ENCODE data around the gene DOCK1.

GRCh38 chr10:127406018-127406550 is 500.9 kb downstream of the DOCK1 start:
- TF ChIP-seq POLR2A (IDR thresholded peaks at IDR 0.05; ENCODE audit: extremely low read depth, insufficient read length) (no peak), CTCF (IDR thresholded peaks at IDR 0.05; ENCODE audit: low read depth, low read length) (no peak)

Measured in NB4 (cell line).